GM19467 (cell line): ENCODE measurements around the gene CNKSR2.

Source experiments
- ATAC-seq: cut with Tn5 transposase; IDR thresholded peaks from one replicate; pipeline ENCODE4 v1.9.1; 2021; ENCODE audit warnings: mild to moderate bottlenecking, moderate library complexity; ENCODE audit not compliant: unreplicated experiment

The CNKSR2 gene

DNA sequence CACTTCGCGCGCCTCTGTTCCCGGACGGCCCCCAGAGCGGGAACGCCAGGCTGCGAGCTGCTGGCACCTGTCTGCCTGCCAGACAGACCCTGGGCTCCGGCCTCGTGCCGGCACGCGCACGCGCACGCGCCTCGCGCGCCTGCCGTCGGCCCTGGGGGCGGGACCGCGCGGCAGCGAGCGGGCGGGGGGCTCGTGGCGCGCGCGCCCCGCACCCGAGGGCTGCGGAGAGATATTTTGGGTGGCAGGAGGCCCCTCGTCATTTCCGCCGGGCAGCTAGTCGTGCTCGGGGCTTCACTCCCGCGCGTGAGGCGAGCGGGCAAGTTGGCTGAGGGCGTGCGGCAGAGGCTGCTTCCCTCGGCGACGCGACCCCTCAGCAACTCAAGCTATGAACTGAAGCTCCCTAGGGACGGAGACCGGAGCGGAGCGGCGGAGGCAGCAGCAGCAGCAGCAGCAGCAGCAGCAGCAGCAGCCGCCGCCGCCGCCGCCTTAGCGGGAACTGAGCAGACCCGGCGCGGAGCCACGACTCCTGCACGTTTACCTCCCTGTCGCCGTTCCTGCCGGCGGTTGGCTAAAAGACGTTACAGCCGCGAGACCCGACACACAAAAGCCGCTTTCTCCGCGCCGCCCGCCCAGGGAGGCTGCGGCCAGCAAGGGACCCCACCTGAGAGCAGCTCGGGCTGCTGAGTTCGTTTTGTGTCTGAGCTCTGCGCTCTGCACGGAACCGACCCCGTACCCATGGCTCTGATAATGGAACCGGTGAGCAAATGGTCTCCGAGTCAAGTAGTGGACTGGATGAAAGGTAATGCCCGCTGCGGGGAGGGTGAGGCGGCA lies at the start of gene CNKSR2:
Gene CNKSR2 (plus strand): TSS at position 256 of the 831 bp plus-strand sequence. CDS start 480 bp downstream, at position 736.
- peak; percentile 72 for ATAC-seq

DNA sequence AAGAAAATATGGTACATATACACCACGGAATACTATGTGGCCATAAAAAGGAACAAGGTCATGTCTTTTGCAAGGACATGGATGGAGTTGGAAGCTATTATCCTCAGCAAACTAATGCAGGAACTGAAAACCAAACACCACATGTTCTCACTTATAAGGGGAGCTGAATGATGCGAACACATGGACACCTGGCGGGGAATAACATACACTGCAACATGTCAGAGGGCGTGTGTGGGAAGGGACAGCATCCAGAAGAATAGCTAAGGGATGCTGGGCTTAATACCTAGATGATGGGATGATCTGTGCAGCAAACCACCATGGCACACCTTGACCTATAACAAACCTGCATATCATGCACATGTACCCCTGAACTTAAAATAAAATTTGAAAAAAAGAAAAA lies 19.5 kb upstream of the CNKSR2 start:
- no peak for ATAC-seq

DNA sequence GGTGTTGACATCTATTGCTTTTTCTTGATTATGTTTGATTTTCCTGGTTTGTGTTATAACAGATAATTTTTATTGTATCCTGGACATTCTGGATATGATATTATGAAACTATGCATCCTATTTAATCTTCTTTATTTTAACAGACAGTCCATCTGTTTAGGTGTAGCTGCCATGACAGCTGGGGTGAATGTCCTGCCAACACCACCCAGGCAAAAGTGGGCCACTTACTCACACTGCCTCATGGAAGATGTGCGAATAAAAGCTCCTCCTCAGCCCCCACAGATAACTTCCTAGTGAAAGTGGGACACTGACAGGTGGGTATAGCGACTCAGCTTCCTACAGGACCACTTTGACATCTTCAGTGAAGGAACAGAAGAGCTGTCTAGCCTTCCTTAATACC lies 18.4 kb upstream of the CNKSR2 start:
- ATAC-seq, result no peak

DNA sequence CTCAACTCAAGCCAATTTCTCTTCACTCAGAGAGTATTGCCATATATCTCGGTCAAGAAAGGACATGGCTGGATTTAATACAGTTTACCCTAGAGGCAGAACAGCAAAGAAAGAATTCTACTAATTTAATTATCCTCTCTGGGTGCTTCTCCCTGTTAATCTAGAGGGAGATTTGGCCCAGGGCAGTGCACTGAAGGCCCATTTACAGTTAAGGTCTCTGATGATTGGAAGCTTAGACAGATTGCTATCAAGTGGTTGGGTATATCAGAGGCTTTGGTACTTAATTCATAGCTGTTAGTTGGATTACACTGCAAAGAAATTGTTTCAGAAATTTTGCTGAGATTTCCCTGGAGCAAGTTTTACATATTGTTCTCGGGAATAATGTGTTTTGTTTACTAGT lies 4.6 kb upstream of the CNKSR2 start:
- ATAC-seq, result no peak

DNA sequence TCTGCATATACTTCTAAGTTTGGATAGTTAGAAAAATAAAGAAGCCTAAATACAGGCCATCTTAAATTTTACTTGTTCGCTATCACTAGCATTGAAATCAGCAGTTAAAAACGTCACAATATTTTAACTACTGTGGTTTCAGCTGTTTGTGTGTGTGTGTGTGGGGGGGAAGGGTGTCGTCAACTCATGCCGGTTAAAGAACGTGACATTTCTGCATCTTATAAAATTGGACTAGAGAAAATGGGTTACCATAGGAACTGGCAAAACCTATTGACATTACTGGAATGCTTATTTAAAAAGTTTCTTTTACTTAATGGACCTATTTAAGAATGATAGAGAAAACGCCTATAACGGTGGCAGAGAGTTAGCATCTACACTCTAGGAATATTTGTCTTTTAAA lies 1.2 kb upstream of the CNKSR2 start:
- ATAC-seq, result no peak

DNA sequence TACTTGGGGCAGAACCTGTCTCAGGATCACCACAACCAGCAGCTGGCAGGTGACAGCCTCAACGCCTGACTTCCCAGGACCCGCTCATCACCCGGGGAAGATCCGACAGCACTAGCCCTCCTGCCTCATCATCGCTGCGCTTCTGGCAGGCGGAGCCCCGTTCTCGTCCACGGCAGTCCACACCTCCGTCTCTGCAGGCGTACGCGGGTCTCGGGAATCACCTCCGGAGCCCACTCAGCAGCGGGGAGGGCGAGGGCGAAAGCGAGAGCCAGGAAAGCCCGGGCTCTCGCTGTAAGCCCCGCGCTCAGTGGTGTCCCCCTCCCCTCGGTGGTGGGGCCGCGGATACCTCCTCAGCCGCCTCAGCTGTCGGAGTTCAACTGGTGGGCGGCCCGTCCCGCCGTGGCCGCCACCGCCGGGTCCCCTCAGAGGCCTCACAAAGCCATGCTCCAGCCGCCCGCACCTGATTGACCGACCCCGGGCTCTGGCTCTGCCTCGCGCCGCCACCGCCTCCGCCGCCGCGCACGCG lies 518 bp upstream of the CNKSR2 start:
- ATAC-seq, result peak; percentile 27

DNA sequence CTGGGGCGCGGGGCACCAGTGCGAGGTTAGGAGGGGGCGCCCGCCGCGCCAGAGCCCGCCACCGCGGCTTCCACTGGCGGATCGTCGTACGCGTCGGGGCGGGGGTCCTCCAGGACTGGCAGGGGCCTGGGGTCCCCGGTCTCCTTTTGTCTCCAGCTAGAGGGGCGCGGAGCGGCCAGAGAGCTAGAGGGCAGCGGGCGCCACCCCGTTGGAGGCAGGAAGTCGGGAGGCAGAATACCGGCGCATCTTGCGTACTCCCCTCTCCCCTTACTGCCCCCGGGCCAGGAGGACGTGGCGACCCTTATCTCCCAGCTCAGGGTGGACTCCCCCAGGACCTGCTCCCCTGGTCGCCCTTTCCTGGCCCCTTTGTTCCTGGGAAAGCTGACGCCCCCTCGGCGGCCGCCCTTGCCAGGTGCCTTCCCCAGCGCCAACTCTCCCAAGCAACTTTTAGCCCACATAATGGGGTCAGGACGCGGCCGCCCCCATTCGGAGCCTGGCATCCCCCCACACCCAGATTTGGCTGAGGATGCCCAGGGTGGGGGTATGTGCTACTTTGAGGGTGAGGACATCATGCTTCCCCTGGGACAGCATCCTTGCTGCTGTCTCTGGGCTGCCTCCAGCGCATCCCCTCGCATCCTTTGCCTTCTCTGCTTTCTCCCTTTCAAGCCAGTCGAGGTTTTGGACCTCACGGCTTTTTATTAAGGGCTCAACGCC lies 933 bp downstream of the CNKSR2 start:
- peak; percentile 2 for ATAC-seq

DNA sequence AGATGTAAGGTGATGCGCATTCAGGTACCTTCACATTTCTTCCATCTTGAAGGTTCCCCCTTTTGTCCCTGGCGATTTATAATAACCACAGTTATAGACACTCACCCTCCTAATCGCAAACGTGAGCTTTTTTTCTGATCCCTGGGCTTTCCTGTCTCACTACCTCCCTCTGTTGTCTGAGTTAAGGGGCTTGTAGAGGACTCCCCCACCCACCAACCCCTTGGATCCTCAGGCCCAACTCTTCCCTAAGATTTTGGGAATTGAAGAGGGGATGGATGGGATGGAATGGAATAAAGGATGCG lies 1.4 kb downstream of the CNKSR2 start:
- ATAC-seq, result no peak

DNA sequence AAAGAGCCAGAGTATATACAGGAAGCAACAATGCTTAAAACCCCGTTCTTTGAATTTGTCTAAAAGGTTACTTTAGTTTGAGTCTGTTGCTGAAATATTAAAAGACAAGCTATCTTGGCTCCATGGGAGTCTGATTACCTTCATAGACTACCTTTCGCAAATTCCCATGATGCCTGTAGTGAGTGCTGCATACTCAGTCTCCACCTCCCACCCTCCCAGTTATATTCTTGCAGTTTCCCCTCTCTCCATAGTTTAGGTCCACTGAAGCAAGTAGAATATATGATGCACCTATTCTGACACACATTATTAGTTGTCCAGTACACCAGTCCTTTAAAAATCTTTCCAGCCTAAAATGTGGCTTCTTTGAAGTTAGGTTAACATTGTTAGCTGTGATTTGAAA lies 2.4 kb downstream of the CNKSR2 start:
- no peak for ATAC-seq

DNA sequence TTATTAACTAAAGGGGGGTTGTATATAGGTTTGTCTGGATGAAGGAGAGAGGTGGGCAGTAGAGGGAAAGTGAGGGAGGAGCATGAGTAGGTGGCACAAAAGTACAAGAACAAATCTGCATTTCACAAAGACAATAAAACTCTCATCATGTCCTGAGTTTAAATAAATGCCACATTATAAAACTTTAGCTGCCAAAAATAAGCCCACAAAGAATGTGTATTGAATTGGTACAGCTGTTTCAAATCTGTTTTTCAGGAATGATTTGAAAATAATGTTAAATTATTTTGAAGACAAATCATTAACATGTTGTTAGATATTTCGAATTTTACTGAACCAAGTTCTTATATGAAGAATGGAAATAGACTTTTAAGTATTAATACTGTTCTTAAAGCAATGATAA lies 5.8 kb downstream of the CNKSR2 start:
- no peak for ATAC-seq

DNA sequence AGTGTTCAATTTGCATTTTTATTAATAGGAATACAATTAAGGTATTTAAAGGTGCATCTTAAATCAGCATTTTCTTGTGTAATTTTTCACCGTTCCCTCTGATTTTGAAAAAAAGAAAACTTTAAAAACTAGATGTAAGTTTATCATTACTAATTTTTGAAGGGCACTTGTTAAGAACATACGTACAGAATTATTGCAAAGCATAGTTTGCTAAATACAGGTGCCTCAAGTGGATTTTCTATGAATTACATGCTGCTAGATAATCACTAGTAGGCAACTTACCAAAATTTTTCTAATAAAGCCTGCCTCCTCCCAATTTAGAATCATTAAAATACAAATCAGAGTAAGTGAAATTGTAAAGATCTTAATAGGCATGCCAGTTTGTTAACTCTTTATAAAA lies 8.5 kb downstream of the CNKSR2 start:
- ATAC-seq, result no peak

DNA sequence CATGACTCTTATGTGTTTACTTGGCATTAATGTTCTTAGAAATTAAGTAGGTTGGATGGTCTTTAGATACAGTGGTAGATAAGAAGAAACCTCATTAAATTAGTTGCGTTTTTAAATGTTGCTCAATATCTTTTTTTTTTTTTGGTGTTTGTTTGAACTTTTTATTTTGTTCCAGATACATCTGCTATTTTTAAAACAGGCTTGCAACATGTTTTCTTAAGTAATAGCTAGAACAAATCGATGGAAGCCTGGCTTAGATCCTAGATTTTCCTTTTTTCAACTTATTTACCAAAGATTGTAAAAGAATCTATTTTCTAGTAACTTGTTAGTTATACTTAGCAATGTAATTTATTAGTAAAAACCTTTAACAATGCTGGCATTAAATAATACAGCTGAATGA lies 9.3 kb downstream of the CNKSR2 start:
- ATAC-seq, result no peak

DNA sequence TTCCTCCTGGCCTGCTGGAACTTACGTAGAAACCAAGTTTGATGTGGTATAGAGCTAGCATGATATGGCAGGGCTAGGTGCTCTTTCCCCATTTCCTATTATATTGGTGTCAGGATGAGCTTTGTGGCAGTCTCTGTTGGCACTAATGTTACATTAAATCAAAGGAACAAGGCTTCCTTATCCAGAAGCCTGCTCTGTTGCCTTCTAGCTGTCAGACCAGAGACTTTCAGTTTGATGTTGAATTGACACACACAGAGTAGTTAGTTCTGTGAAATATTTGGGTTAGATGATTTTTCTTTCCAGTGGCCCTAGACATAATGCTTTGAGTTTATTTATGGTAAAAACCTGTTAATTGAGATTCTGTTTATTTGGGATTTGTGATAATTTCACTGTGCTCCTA lies 10.0 kb downstream of the CNKSR2 start:
- no peak for ATAC-seq

DNA sequence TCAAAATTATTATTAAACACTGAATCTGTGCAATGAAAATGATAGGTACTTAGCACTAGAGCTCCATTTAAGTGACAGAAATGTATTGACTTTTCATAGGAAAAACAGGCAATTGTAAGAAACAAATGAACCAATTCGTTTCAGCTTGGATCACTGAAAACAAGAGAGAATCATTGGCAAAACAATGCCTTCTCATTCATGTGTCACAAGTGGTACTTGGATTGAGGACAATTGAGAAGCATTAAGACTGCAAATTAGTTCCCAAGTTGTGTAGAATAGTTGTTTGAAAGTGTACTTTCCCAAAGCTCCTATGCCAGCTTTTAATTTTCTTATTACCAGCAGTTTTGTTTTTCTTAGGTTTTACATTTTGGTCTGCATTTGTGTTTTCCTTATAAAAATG lies 20.6 kb downstream of the CNKSR2 start:
- no peak for ATAC-seq

DNA sequence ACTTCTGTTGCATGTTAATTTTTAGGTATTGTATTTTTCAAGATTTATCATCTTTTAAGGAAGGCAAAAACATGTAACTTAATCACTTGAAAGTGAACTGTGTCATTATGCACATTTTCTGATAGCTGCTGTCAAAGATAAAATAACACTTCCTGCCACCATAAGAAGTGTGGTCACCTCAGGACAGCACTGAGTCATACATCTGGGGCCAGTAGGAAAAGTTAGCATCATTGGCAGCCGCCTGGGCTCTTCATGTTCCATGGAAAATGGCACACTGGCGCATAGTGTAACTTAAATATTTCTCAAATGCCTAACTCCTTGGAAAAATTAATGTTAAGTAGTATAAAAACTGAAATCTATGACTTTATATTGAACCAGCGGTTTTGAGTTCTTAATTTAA lies 24.2 kb downstream of the CNKSR2 start:
- ATAC-seq, result no peak

DNA sequence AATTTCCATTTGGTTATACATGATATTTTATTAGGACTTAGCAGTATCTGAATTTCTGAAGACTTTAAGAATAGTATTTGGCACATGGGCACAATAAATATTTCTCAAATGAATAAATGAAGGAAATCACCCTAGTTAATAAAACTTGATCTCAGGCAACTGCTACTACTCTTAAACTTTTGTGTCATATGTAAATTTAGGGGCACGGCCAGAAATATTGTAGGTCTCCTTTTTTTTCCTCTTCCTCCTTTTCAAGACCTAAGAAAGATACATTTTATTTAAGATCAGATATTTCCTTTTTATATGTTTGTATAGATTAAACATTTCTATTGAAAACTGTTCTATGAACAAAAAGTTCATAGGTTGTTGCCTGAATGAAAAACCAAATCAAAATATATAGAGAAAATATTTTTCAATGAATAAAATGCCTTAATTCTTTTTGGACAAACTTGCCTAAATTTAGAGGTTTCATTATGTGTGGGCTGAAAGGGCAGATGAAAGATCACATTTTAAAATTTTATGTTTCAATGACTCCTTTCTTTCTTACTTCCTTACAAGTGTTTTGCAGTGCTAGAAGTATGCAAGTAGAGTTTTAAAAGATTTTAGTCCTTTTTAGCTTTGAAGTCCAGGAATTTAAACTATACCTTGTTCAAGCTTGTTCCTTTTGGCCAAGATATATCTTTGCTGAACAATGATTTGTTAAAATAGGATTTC lies 26.3 kb downstream of the CNKSR2 start:
- no peak for ATAC-seq

DNA sequence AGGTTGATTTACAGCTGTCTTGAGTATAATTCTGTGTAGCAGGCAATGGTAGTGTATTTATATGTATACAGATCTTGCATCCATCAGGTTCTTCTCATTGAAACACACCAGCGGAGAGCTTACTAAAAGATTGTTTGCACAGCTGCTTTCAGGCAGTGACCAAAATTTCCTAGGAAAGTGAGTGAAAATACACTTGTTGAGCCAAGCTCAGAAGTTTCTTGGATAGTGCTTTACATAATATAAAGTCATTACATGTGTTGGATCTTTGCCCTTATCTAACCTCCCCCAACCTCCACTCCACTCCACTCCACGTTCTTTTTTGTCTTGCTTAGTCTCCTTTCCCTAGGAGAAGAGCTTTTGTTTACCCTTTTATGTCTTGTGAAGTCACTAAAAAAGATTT lies 34.1 kb downstream of the CNKSR2 start:
- ATAC-seq, result no peak

DNA sequence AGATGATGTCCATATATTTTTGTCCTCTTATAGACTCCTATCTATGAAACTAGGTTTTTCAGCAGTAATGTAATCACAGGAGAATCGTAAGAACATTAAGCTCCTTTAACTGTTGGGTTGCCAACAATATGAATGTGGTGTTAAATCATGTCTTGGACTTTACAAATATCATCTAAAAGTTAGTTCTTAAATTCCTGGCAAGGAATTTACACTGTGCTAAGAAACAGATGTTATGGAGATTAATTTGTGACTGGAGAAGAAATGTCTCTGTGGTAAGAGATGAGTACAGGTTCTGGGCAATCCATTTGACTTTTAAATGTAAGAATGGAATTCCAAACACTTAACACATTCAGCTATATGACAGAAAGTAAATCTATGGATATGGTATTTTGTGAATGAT lies 34.6 kb downstream of the CNKSR2 start:
- ATAC-seq, result no peak

DNA sequence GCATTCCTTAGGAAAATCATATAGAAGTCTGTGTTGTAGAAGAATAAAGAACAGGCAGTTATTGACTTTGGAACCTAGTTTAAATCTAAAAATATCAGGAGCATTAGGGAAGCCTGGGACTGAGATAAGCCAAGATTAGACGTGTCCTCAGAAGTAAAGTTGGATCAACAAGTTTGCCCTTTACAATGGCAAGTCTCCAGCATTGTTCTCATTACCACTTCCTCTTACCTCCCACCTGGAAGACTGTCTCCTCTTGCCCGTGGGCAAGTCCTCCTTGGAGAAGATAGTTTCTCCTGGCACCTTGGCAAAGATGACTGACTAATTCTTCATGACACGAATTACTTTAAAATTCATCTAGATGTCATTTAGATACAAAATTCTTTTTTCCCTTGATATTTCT lies 37.8 kb downstream of the CNKSR2 start:
- no peak for ATAC-seq

DNA sequence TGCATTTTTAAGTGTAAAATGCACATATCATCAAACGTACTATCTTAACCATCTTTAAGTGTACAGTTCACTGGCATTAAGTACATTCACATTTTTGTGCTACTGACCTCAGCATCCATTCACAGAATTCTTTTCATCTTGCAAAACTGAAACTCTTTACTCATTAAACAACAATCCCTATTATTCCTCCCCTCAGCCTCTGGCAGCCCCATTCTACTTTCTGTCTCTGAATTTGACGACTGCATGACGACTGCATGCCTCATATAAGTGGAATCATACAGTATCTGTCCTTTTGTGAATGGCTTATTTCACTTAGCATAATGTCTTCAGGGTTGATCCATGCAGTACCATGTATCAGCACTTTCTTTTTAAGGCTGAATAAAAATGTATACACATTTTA lies 38.7 kb downstream of the CNKSR2 start:
- ATAC-seq, result no peak

DNA sequence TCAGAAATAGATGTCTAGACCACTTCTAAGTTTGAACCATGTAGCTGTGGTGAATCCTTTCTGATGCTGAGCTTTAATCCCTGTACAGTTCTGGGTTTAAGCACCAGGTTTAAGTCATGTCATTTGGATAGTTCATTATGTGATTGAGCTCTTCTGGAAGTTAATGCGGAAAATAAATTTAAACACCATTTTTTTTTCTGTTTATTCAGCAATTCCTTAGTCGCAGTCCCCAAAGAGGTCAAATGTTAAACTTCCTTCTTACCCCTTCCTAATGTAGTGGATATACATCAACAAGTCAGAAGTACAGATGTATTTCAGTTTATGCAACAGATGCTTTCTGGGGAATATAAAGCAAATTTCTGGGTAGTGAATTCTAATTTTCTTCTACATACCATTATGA lies 52.9 kb downstream of the CNKSR2 start:
- no peak for ATAC-seq

DNA sequence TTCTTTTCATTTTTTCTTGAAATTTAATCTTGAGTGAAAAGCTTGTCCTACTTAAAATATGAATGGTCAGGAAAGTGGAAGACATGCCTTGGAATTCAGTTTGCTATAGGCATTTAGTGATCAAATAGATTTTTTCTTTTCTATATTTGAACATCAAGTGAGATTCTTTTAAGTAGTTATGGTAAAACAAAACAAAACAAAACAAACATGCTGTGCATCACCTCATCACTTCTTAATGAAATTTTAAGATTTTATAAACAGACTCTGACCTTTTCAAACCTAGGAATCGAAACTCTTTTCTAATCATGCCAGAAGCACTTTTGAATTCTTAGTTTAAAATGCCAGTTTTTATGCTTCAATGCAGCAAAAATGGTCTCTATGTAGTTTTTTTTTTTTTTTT lies 62.8 kb downstream of the CNKSR2 start:
- ATAC-seq, result no peak
